C4-2B (cell line): ENCODE results near the gene FHOD3.

Experiments used
- H3K27ac ChIP-seq: fragments of 450-650 bp; 2 replicates; pipeline ENCODE4 v1.5.1; 2017
- ZFX ChIP-seq: fragments of 450-650 bp; IDR thresholded peaks from 2 replicates; pipeline ENCODE4 v1.6.1; 2017
- TF ChIP-seq, protein P1 (sequence below): fragments of 450-650 bp; conservative IDR thresholded peaks from 2 replicates; pipeline ENCODE4 v1.5.1; 2017; ENCODE audit warnings: mild to moderate bottlenecking

The FHOD3 gene

DNA sequence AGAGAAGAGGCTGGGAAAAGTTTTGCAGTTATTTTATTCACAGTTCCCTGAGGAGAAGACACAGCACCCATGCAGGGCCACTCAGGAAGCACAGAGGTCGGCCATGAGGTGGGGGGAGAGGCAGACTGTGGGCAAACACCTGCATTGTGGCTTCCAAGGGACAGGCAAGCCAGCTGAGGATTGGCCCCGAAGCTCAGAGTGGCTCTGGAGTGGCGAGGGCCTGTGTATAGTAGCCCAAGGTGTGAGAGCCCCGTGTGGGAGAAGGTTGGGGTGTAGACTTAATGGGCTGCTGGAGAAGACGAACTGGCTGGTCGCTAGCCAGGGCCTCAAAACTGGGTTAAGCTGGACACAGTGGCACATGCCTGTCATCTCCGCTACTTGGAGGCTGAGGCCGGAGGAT is 218.7 kb downstream of the FHOD3 start:
- no peak overlapping the region for H3K27ac ChIP-seq
- TF ChIP-seq ZFX: no peak
- TF ChIP-seq, protein P1, sequence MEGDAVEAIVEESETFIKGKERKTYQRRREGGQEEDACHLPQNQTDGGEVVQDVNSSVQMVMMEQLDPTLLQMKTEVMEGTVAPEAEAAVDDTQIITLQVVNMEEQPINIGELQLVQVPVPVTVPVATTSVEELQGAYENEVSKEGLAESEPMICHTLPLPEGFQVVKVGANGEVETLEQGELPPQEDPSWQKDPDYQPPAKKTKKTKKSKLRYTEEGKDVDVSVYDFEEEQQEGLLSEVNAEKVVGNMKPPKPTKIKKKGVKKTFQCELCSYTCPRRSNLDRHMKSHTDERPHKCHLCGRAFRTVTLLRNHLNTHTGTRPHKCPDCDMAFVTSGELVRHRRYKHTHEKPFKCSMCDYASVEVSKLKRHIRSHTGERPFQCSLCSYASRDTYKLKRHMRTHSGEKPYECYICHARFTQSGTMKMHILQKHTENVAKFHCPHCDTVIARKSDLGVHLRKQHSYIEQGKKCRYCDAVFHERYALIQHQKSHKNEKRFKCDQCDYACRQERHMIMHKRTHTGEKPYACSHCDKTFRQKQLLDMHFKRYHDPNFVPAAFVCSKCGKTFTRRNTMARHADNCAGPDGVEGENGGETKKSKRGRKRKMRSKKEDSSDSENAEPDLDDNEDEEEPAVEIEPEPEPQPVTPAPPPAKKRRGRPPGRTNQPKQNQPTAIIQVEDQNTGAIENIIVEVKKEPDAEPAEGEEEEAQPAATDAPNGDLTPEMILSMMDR: no peak

DNA sequence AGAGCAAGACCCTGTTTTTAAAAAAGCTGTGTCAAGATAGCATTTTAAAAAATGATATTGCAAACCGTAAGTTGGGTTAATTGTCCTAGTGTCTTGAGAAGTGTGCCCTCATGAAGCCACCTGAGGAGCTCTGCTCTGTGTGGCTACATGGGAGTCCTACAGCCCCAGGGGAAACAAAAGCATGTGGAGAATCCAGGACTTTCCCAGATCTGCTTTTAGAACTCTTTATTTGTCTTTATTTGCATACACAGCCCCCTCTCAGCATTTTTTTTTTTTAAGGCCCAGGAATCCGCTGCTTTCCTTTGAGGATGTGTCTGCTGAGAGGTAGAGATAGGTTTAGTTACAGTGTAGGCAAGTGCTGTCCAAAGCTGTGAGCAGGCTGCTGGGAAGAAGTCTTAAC is 219.2 kb downstream of the FHOD3 start:
- no peak overlapping the region for H3K27ac ChIP-seq
- TF ChIP-seq, protein P1: no peak
- TF ChIP-seq ZFX: no peak

DNA sequence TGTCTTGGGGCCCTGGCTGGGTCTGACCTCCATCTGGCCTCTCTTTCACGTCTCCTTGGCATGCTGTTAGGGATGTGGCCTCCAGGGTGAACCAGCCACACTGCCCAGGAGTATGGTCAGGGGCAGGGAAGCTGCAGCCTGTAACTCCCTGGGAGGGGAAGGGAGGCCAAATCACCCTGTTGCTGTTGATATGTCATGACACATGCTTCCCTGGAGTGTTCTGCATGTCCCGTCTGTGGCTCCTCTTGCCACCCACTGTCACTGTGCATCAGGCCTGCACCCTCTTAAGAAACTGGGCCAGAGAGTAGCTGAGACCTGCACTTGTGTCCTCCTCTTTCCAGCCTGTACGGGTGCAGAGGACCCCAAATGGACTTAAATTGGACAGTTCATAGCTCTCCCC is 221.3 kb downstream of the FHOD3 start:
- no peak overlapping the region for H3K27ac ChIP-seq
- TF ChIP-seq, protein P1: no peak
- no peak for TF ChIP-seq ZFX

DNA sequence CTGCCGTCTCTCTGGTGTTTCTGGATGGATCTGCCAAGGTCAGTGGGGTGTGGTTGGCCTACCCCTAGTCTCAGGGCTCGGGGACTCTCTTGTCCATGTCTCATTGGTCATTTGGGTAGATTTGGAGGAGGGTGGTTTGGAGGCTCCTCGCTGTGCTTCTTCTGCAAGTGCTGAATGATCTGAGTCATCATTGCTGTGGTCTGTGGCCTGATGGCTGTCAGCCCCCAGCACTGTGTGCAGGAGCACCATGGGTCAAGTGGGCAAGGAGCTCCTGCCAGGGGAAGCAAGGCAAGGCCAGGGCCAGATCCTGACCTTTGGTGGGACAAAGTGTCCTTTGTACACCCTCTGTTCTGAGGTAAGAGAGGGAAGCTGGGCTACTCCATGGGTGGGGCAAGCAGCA is 221.8 kb downstream of the FHOD3 start:
- H3K27ac ChIP-seq: no peak overlapping the region

DNA sequence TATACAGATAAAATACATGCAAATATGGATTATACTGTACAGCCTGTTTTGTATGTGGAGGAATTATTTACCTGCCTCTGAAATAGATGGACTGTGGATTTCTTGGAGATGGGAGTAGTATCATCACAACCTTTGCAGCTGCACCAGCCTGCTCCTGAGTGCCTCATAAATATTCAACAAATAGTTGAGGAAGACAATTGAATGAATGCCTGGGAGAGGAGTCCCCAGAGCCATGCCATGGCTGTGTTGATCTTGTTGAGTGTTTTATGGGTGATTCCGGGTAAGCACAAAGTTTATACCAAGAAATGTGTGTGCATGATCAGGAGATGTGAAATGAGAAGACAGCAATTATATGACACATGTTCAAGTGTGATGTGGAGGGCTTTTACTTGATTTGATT is 225.0 kb downstream of the FHOD3 start:
- no peak overlapping the region for H3K27ac ChIP-seq
- no peak for TF ChIP-seq ZFX
- TF ChIP-seq, protein P1: no peak

More for the DNA sequence above, 221.8 kb downstream of the FHOD3 start:
- no peak for TF ChIP-seq ZFX
- TF ChIP-seq, protein P1: no peak

DNA sequence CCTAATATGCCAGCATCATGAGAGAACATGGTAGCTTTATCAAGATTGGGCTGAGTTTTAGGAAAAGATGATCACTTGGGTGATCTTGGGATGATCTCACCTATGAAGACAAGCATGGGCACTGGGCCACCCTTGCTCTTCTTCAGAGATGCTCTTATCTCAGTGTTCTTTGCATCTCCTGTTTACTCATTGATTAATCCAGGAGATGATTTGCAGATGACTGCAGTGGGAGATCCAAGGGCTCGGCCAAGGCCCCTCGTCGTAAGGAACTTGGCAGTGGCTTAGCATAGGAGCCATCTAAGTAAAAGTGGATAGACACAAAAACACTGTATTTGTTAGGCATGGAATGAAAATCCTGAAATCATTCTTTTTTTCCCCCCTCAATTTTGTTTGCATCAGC is 228.4 kb downstream of the FHOD3 start:
- no peak for TF ChIP-seq ZFX
- TF ChIP-seq, protein P1: no peak

DNA sequence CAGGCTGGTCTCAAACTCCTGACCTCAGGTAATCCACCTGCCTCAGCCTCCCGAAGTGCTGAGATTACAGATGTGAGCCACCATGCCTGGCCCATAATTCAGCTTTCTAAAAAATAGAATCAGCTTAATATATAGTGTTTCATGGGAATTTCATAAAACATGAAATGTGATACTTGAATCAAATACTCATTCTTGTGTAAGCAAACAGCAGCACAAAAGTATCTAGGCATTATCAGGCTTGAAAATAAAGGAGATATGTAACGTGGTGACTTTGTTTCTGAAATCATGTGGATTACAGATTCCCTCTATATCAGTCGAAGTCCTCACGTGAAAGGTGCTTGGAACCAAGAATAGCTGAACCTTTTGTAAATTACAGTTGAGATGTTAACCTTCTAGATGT is 229.1 kb downstream of the FHOD3 start:
- no peak overlapping the region for H3K27ac ChIP-seq

More for the DNA sequence above, 228.4 kb downstream of the FHOD3 start:
- H3K27ac ChIP-seq: no peak overlapping the region

More for the DNA sequence above, 229.1 kb downstream of the FHOD3 start:
- TF ChIP-seq, protein P1: no peak
- no peak for TF ChIP-seq ZFX
